ENCODE measurements around the gene CHD9. TPM values are rescaled to one million over a fixed set of nuclear protein-coding genes. Genes with fewer than 3 reads are reported as not detected.

CHD9 gene
- total RNA-seq, 4 donors from 2014 or later, result 97.2 to 141 (median 108) TPM

- WGBS, 2 donors, result 74 to 78% methylated on average over 1 of the region's 1 CpG
- DNase-seq, result no peak
- no peaks in the 10 kb centered on the region for H3K27me3 ChIP-seq
- H3K9me3 ChIP-seq, result no peaks in the 10 kb centered on the region
- no peaks in the 10 kb centered on the region for H3K36me3 ChIP-seq
- no peaks in the 10 kb centered on the region for H3K4me1 ChIP-seq
- no peak overlapping the region for H3K4me3 ChIP-seq (replicated peaks in 1 of 3)
- H3K27ac ChIP-seq, result no peak overlapping the region
- TF ChIP-seq CTCF (IDR thresholded peaks at IDR 0.05) (no peak), POLR2A (IDR thresholded peaks at IDR 0.05) (no peak)
- intact Hi-C loops (cut with DNase I), result no loop called here
Observed at GRCh38 chr16:53369921-53370320, 315.1 kb downstream of the CHD9 start.

GRCh38 chr16:53370827-53371226 is 316.0 kb downstream of the CHD9 start:
- H3K4me3 ChIP-seq (replicated peaks in 1 of 3), result no peak overlapping the region
- intact Hi-C loops (cut with DNase I), result no loop called here
- no peaks in the 10 kb centered on the region for H3K4me1 ChIP-seq
- H3K27ac ChIP-seq, result no peak overlapping the region
- H3K27me3 ChIP-seq, result no peaks in the 10 kb centered on the region
- H3K36me3 ChIP-seq, result no peaks in the 10 kb centered on the region
- no peak for DNase-seq
- no peaks in the 10 kb centered on the region for H3K9me3 ChIP-seq
- TF ChIP-seq CTCF (IDR thresholded peaks at IDR 0.05), result no peak
- no peak for TF ChIP-seq POLR2A (IDR thresholded peaks at IDR 0.05)

- no peak overlapping the region for H3K27ac ChIP-seq
- intact Hi-C loops (cut with DNase I), result no loop called here
- WGBS, 2 donors, result 32 to 50% methylated on average over 10 to 34 of the region's 56 CpGs
- no peak for TF ChIP-seq POLR2A (IDR thresholded peaks at IDR 0.05)
- no peak for TF ChIP-seq CTCF (IDR thresholded peaks at IDR 0.05)
- peak overlapping the region in 1 of 3 donors; percentile 14 for H3K4me3 ChIP-seq (replicated peaks in 1 of 3)
- peak; percentile 36 to 52 for DNase-seq
- no peaks in the 10 kb centered on the region for H3K27me3 ChIP-seq
- no peaks in the 10 kb centered on the region for H3K9me3 ChIP-seq
- H3K4me1 ChIP-seq, result no peaks in the 10 kb centered on the region
- H3K36me3 ChIP-seq, result no peaks in the 10 kb centered on the region
Observed at GRCh38 chr16:53372992-53373871, 318.4 kb downstream of the CHD9 start.

GRCh38 chr16:53374800-53375199 is 320.0 kb downstream of the CHD9 start:
- intact Hi-C loops (cut with DNase I), result no loop called here
- H3K4me1 ChIP-seq, result no peaks in the 10 kb centered on the region
- no peak overlapping the region for H3K4me3 ChIP-seq (replicated peaks in 1 of 3)
- H3K36me3 ChIP-seq, result no peaks in the 10 kb centered on the region
- DNase-seq, result no peak
- H3K9me3 ChIP-seq, result no peaks in the 10 kb centered on the region
- H3K27ac ChIP-seq, result no peak overlapping the region
- no peaks in the 10 kb centered on the region for H3K27me3 ChIP-seq
- no peak for TF ChIP-seq POLR2A (IDR thresholded peaks at IDR 0.05)
- TF ChIP-seq CTCF (IDR thresholded peaks at IDR 0.05), result no peak
- 94% methylated on average over 5 of the region's 5 CpGs for WGBS, 2 donors

- TF ChIP-seq CTCF (IDR thresholded peaks at IDR 0.05) (no peak), POLR2A (IDR thresholded peaks at IDR 0.05) (no peak)
- 44 to 46% methylated on average over 5 of the region's 5 CpGs for WGBS, 2 donors
- H3K27ac ChIP-seq, result no peak overlapping the region
- DNase-seq, result no peak
- H3K4me1 ChIP-seq, result no peaks in the 10 kb centered on the region
- no peaks in the 10 kb centered on the region for H3K36me3 ChIP-seq
- no peaks in the 10 kb centered on the region for H3K27me3 ChIP-seq
- intact Hi-C loops (cut with DNase I), result no loop called here
- H3K9me3 ChIP-seq, result no peaks in the 10 kb centered on the region
- H3K4me3 ChIP-seq (replicated peaks in 1 of 3), result no peak overlapping the region
Observed at GRCh38 chr16:53378138-53378537, 323.3 kb downstream of the CHD9 start.

Data from thyroid gland (tissue), 4 donors.